WTC11 (cell line): ENCODE results near the gene SEC22A. TPM values are rescaled to one million over a fixed set of nuclear protein-coding genes. Genes with fewer than 3 reads are reported as not detected.

ENCODE experiments used
- ATAC-seq: fragments of 200-7000 bp; cut with Tn5 transposase; 2 replicates; pipeline ENCODE4 v1.10.0; 2021; ENCODE audit warnings: mild to moderate bottlenecking, moderate library complexity
- CTCF ChIA-PET: fragments of 300-600 bp; sonication (Branson Sonifier 250); formaldehyde crosslinking; loops from one replicate; lab custom pipeline; 2021; ENCODE audit warnings: antibody characterized with exemption; lab: Charles Lee
- POLR2A ChIA-PET: fragments of 350-600 bp; sonication (Branson Sonifier 250); formaldehyde crosslinking; loops from one replicate; lab custom pipeline; 2021; ENCODE audit warnings: antibody characterized with exemption; lab: Charles Lee
- DNase-seq: peaks from one replicate; pipeline ENCODE4 v3.0.0; 2021; ENCODE audit warnings: low spot score
- H3K27ac Mint-ChIP-seq: 2 replicates; pipeline ENCODE4 v1.8.0; 2021; ENCODE audit warnings: mixed read lengths
- H3K27me3 Mint-ChIP-seq: 2 replicates; pipeline ENCODE4 v1.8.0; 2021; ENCODE audit warnings: low read depth, mild to moderate bottlenecking, moderate library complexity, mixed read lengths
- H3K36me3 Mint-ChIP-seq: 2 replicates; pipeline ENCODE4 v1.8.0; 2021; ENCODE audit warnings: mixed read lengths
- H3K4me1 Mint-ChIP-seq: 2 replicates; pipeline ENCODE4 v1.8.0; 2022; ENCODE audit warnings: mixed read lengths
- H3K4me3 Mint-ChIP-seq: 2 replicates; pipeline ENCODE4 v1.8.0; 2021; ENCODE audit warnings: mild to moderate bottlenecking, moderate library complexity, mixed read lengths
- H3K9me3 Mint-ChIP-seq: 2 replicates; pipeline ENCODE4 v1.8.0; 2021; ENCODE audit warnings: mixed read lengths
- CREB1 ChIP-seq: sonication (generic); formaldehyde crosslinking; IDR thresholded peaks from 2 replicates; pipeline ENCODE4 v1.8.0; 2023; ENCODE audit warnings: mild to moderate bottlenecking, missing genetic modification reagents
- CTCF ChIP-seq: fragments of 200-600 bp; IDR thresholded peaks from 2 replicates; pipeline ENCODE4 v1.8.0; 2022; ENCODE audit warnings: antibody characterized with exemption
- ELF4 ChIP-seq: sonication (generic); formaldehyde crosslinking; IDR thresholded peaks from 2 replicates; pipeline ENCODE4 v1.8.1; 2022; ENCODE audit warnings: low read depth, mild to moderate bottlenecking, moderate library complexity, missing genetic modification reagents
- FOXK1 ChIP-seq: sonication (generic); formaldehyde crosslinking; IDR thresholded peaks from 2 replicates; pipeline ENCODE4 v1.8.0; 2022; ENCODE audit warnings: mild to moderate bottlenecking, moderate library complexity, missing genetic modification reagents
- GTF2I ChIP-seq: fragments of 250-450 bp; sonication (Bioruptor Pico); conservative IDR thresholded peaks from 2 replicates; pipeline ENCODE4 v1.4.0; 2021; ENCODE audit warnings: mild to moderate bottlenecking
- HMGA2 ChIP-seq: fragments of 250-450 bp; sonication (Bioruptor Pico); IDR thresholded peaks from 2 replicates; pipeline ENCODE4 v1.4.0; 2021; ENCODE audit warnings: mild to moderate bottlenecking, moderate library complexity
- KAT7 ChIP-seq: sonication (generic); formaldehyde crosslinking; IDR thresholded peaks from 2 replicates; pipeline ENCODE4 v1.8.1; 2023; ENCODE audit warnings: missing genetic modification reagents, mild to moderate bottlenecking, borderline replicate concordance
- MXD4 ChIP-seq: fragments of 250-450 bp; sonication (Bioruptor Pico); IDR thresholded peaks from 2 replicates; pipeline ENCODE4 v1.8.0; 2021; ENCODE audit warnings: mild to moderate bottlenecking, moderate library complexity, borderline replicate concordance
- MYBL2 ChIP-seq: sonication (generic); formaldehyde crosslinking; IDR thresholded peaks from 2 replicates; pipeline ENCODE4 v1.8.1; 2023; ENCODE audit warnings: mild to moderate bottlenecking, moderate library complexity, missing genetic modification reagents
- NFYB ChIP-seq: sonication (generic); formaldehyde crosslinking; conservative IDR thresholded peaks from 2 replicates; pipeline ENCODE4 v1.8.0; 2022; ENCODE audit warnings: low read depth, missing genetic modification reagents
- NR3C1 ChIP-seq: sonication (generic); formaldehyde crosslinking; conservative IDR thresholded peaks from 2 replicates; pipeline ENCODE4 v1.8.1; 2023; ENCODE audit warnings: low read depth, mild to moderate bottlenecking, missing genetic modification reagents
- TEAD4 ChIP-seq: sonication (generic); formaldehyde crosslinking; IDR thresholded peaks from 2 replicates; pipeline ENCODE4 v1.8.0; 2022; ENCODE audit warnings: mild to moderate bottlenecking, missing genetic modification reagents
- TP53 ChIP-seq: sonication (generic); formaldehyde crosslinking; IDR thresholded peaks from 2 replicates; pipeline ENCODE4 v1.8.1; 2023; ENCODE audit warnings: mild to moderate bottlenecking, missing genetic modification reagents
- ZNF121 ChIP-seq: sonication (generic); formaldehyde crosslinking; IDR thresholded peaks from 2 replicates; pipeline ENCODE4 v1.8.0; 2023; ENCODE audit warnings: missing genetic modification reagents
- ZNF219 ChIP-seq: sonication (generic); formaldehyde crosslinking; IDR thresholded peaks from 2 replicates; pipeline ENCODE4 v1.8.0; 2023; ENCODE audit warnings: missing genetic modification reagents, mild to moderate bottlenecking, borderline replicate concordance
- ZNF263 ChIP-seq: sonication (generic); formaldehyde crosslinking; IDR thresholded peaks from 2 replicates; pipeline ENCODE4 v1.8.1; 2022; ENCODE audit warnings: low read depth, mild to moderate bottlenecking, moderate library complexity, missing genetic modification reagents
- ZNF317 ChIP-seq: sonication (generic); formaldehyde crosslinking; IDR thresholded peaks from 2 replicates; pipeline ENCODE4 v1.8.1; 2023; ENCODE audit warnings: low read depth, mild to moderate bottlenecking, moderate library complexity, missing genetic modification reagents, borderline replicate concordance
- total RNA-seq: library from RNA; stranded (reverse); gene quantifications from 3 replicates; pipeline ENCODE4 v1.2.3, GENCODE V29; 2021
- TF ChIP-seq, protein P1 (sequence below): fragments of 250-450 bp; sonication (Bioruptor Pico); IDR thresholded peaks from 2 replicates; pipeline ENCODE4 v1.9.0; 2021; ENCODE audit warnings: moderate library complexity, mild to moderate bottlenecking, inconsistent platforms, borderline replicate concordance
- TF ChIP-seq, protein P2 (sequence below): sonication (generic); formaldehyde crosslinking; IDR thresholded peaks from 2 replicates; pipeline ENCODE4 v1.8.1; 2023; ENCODE audit warnings: mild to moderate bottlenecking, missing genetic modification reagents

SEC22A gene
- total RNA-seq, 1 experiment from 2014 or later, result 12.6 TPM

GRCh38 chr3:123295901-123296250 lies 94.1 kb downstream of the SEC22A start:
- no peak overlapping the region for H3K4me3 Mint-ChIP-seq
- CTCF ChIA-PET, result interaction anchor here (0.5 to 2.5 kb wide), 4 partner anchors 10 to 318 kb away, joined by 3 to 14 read pairs (median 4); no protein-coding TSS in a partner anchor
- H3K27me3 Mint-ChIP-seq, result no peaks in the 10 kb centered on the region
- H3K9me3 Mint-ChIP-seq, result 0 out of 2 replicates have a peak, but pooled peaks cover 4% of the 10 kb centered on the region
- no peaks in the 10 kb centered on the region for H3K4me1 Mint-ChIP-seq
- DNase-seq (peak; percentile 9), ATAC-seq (no peak)
- H3K36me3 Mint-ChIP-seq, result peaks cover 52% of the 10 kb centered on the region
- no peak for TF ChIP-seq MYBL2 (CRISPR knock-in tag)
- H3K27ac Mint-ChIP-seq, result no peak overlapping the region
- POLR2A ChIA-PET, result no interaction called here

DNA sequence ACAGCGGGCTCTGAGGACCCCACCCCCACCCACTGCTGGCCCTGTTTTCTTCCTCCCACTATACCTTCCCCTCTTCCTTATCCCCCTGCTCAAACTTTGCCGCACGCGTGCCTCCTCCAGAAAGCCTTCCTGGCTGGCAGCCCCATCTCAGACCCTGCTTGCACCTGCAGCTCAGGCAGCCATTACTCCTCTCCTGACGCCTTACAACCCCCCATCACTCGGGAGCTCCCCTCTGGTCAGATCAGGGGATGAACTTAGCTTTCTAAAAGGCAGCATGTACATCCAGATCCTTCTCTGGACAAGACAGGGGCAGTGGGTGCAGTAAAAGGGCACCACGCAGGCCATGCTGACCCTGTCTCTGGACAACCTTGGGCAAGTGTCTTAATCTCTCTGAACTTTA lies 94.5 kb downstream of the SEC22A start:
- no peak for ATAC-seq
- DNase-seq, result peak; percentile 8
- no peaks in the 10 kb centered on the region for H3K4me1 Mint-ChIP-seq
- CTCF ChIA-PET, result interaction anchor here (0.5 to 2.5 kb wide), 4 partner anchors 10 to 318 kb away, joined by 3 to 14 read pairs (median 4); no protein-coding TSS in a partner anchor
- 0 out of 2 replicates have a peak, but pooled peaks cover 4% of the 10 kb centered on the region for H3K9me3 Mint-ChIP-seq
- H3K4me3 Mint-ChIP-seq, result no peak overlapping the region
- no peak overlapping the region for H3K27ac Mint-ChIP-seq
- TF ChIP-seq NFYB (CRISPR knock-in tag) (no peak), NR3C1 (CRISPR knock-in tag) (no peak), TP53 (CRISPR knock-in tag) (no peak), ZNF219 (CRISPR knock-in tag) (no peak), ZNF317 (CRISPR knock-in tag) (no peak), TEAD4 (CRISPR knock-in tag) (no peak), CTCF (no peak), ELF4 (CRISPR knock-in tag) (no peak), CREB1 (no peak)
- H3K27me3 Mint-ChIP-seq, result no peaks in the 10 kb centered on the region
- H3K36me3 Mint-ChIP-seq, result peaks cover 48% of the 10 kb centered on the region
- POLR2A ChIA-PET, result interaction anchor here (0.6 kb wide), 1 partner anchor 11 kb away, joined by 5 read pairs; no protein-coding TSS in a partner anchor

- peak; percentile 4 for DNase-seq
- Mint-ChIP-seq H3K36me3 (peaks cover 45% of the 10 kb centered on the region), H3K9me3 (0 out of 2 replicates have a peak, but pooled peaks cover 4% of the 10 kb centered on the region), H3K4me1 (no peaks in the 10 kb centered on the region), H3K27ac (no peak overlapping the region), H3K4me3 (no peak overlapping the region)
- ChIA-PET POLR2A (interaction anchor here (0.6 kb wide), 1 partner anchor 10 kb away, joined by 5 read pairs; no protein-coding TSS in a partner anchor), CTCF (interaction anchor here (0.8 to 2.5 kb wide), 7 partner anchors 10 to 69 kb away, joined by 4 to 15 read pairs (median 5); no protein-coding TSS in a partner anchor)
- TF ChIP-seq MXD4 (CRISPR knock-in tag) (no peak), HMGA2 (CRISPR knock-in tag) (no peak), ZNF263 (CRISPR knock-in tag) (no peak), GTF2I (CRISPR knock-in tag) (no peak), CTCF (no peak), TEAD4 (CRISPR knock-in tag) (no peak), ELF4 (CRISPR knock-in tag) (no peak)
- TF ChIP-seq, all 79 proteins: peak for 0
- H3K27me3 Mint-ChIP-seq, result no peaks in the 10 kb centered on the region
- ATAC-seq, result no peak
Measured at GRCh38 chr3:123296836-123297626, 95.3 kb downstream of the SEC22A start.

- no peaks in the 10 kb centered on the region for H3K27me3 Mint-ChIP-seq
- ATAC-seq, result peak; percentile 66
- peak; percentile 36 for DNase-seq
- H3K4me1 Mint-ChIP-seq, result no peaks in the 10 kb centered on the region
- peaks cover 50% of the 10 kb centered on the region for H3K36me3 Mint-ChIP-seq
- no peak overlapping the region for H3K27ac Mint-ChIP-seq
- ChIA-PET POLR2A (no interaction called here), CTCF (interaction anchor here (0.6 to 2.5 kb wide), 9 partner anchors 10 to 192 kb away, joined by 3 to 15 read pairs (median 5); no protein-coding TSS in a partner anchor)
- H3K9me3 Mint-ChIP-seq, result 0 out of 2 replicates have a peak, but pooled peaks cover 4% of the 10 kb centered on the region
- H3K4me3 Mint-ChIP-seq, result no peak overlapping the region
- TF ChIP-seq NFYB (CRISPR knock-in tag) (no peak), FOXK1 (CRISPR knock-in tag) (no peak), ZNF121 (CRISPR knock-in tag) (no peak), KAT7 (CRISPR knock-in tag) (no peak)
- TF ChIP-seq, protein P1, sequence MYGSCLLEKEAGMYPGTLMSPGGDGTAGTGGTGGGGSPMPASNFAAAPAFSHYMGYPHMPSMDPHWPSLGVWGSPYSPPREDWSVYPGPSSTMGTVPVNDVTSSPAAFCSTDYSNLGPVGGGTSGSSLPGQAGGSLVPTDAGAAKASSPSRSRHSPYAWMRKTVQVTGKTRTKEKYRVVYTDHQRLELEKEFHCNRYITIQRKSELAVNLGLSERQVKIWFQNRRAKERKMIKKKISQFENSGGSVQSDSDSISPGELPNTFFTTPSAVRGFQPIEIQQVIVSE (CRISPR knock-in tag), result no peak
- TF ChIP-seq, protein P2, sequence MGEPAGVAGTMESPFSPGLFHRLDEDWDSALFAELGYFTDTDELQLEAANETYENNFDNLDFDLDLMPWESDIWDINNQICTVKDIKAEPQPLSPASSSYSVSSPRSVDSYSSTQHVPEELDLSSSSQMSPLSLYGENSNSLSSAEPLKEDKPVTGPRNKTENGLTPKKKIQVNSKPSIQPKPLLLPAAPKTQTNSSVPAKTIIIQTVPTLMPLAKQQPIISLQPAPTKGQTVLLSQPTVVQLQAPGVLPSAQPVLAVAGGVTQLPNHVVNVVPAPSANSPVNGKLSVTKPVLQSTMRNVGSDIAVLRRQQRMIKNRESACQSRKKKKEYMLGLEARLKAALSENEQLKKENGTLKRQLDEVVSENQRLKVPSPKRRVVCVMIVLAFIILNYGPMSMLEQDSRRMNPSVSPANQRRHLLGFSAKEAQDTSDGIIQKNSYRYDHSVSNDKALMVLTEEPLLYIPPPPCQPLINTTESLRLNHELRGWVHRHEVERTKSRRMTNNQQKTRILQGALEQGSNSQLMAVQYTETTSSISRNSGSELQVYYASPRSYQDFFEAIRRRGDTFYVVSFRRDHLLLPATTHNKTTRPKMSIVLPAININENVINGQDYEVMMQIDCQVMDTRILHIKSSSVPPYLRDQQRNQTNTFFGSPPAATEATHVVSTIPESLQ (CRISPR knock-in tag), result no peak
Measured at GRCh38 chr3:123297627-123297899, 95.8 kb downstream of the SEC22A start.
